Bronchus fibroblast of lung (primary cell): Measurements from ENCODE around the gene FGF10. TPM values are rescaled to one million over a fixed set of nuclear protein-coding genes. Genes with fewer than 3 reads are reported as not detected.

Experiments used
- total RNA-seq: library from RNA; depleted of rRNA; stranded (reverse); fragments of >200 nt; gene quantifications from 2 replicates; pipeline ENCODE4 v1.2.3, GENCODE V29; 2015

FGF10 gene
- total RNA-seq, result 1.0 TPM in 2 replicates

DNA sequence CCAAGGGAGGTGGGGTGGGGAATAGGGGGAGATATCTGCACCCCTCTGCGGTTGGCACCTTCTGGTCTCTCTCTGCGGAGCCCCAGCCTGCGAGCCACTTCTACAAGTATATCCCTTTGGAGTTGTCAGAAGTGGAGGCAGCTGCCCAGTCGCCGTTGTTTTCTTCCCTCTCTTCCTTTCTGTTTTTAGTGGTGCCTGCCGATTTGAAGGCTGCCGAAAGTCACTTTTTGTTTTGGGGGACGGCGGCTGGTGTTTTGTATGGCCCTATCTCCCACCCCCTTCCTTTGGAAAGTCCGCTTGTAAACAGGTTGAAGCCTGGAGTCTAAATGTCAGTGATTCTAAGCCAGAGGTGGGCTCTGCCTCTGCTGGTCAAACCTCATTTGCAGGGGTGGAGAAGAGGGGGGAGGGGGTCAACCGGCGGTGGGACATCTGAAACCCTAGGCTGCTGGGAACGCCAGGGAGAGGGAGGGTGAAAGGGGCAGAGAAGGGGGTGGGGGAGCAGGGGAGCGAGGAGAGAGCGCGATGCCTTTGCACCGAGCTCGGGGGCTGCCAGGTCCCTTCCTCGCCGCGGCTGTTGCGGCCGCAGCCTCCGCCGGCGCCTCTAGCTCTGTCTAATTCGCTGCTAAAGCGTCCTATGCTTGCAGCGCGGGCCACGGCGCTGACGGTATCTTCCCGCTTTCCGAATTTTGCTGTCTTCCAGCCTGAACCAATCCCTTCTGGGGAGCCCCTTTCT lies at the start of gene FGF10:
TSS of gene FGF10 (minus strand) at position 331 of the 733 bp plus-strand sequence. CDS start 738 bp downstream, outside the sequence.

